ENCODE data around the gene WRAP73.

The WRAP73 gene

DNA sequence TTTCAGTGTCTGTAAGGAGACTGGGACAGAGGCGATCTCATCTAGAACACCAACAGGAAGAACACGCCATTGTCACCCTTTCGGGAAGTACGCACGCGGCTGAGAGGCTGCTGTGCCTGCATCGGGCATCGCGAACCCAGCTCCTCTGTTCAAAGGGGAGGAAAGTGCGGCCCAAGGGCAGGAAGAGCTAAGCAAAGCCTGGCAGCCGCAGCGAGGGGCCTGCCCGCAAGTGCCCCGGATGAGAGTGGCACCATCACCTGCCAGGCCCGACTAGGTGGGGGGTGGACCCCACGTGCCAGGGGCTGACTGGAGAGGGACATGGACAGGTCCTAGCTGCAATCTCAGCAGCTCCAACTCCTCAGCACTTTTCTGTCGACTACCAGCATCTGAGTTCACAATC, 17.6 kb downstream of the WRAP73 start:
- Histone ChIP-seq H3K27me3 (ENCODE audit: control insufficient read depth in 1 of 2, insufficient read depth in 1 of 2, low read length in 2 of 2) (no peaks in the 10 kb centered on the region), H3K23ac (ENCODE audit: low read length in 2 of 2) (no peak overlapping the region), H3K36me3 (ENCODE audit: control insufficient read depth in 1 of 2, insufficient read depth in 2 of 2, low read depth in 1 of 2, low read length in 2 of 2) (peaks cover 92 to 95% of the 10 kb centered on the region in 2 experiments), H2AK5ac (ENCODE audit: low read length, severe bottlenecking) (no peak overlapping the region), H2AFZ (ENCODE audit: low read depth, low read length) (no peak overlapping the region), H3K9ac (ENCODE audit: low read length) (no peak overlapping the region), H2BK15ac (ENCODE audit: low read depth, poor library complexity, severe bottlenecking) (no peak overlapping the region), H3K79me1 (replicated peaks; ENCODE audit: low read length, poor library complexity, severe bottlenecking) (peaks cover 18% of the 10 kb centered on the region), H3K14ac (ENCODE audit: low read length in 2 of 2) (no peak overlapping the region), H2BK5ac (ENCODE audit: low read depth, low read length, poor library complexity, severe bottlenecking) (no peak overlapping the region), H3K4ac (ENCODE audit: low read depth in 1 of 2, low read length in 2 of 2) (no peak overlapping the region), H3K9me3 (ENCODE audit: control insufficient read depth, low read length) (no peaks in the 10 kb centered on the region), H4K8ac (ENCODE audit: low read length) (no peak overlapping the region), H3K27ac (ENCODE audit: low read length, poor library complexity, severe bottlenecking) (no peak overlapping the region), H2BK120ac (ENCODE audit: low read depth, low read length) (no peak overlapping the region), H2BK12ac (ENCODE audit: low read length in 2 of 2) (no peak overlapping the region), H3K4me3 (ENCODE audit: insufficient read depth in 1 of 2, low read depth in 1 of 2, low read length in 2 of 2) (no peak overlapping the region), H3K4me2 (ENCODE audit: low read length, poor library complexity, severe bottlenecking) (no peak overlapping the region), H3K4me1 (ENCODE audit: control insufficient read depth, insufficient read depth, low read depth, low read length) (peaks cover 1% of the 10 kb centered on the region), H4K91ac (ENCODE audit: low read length) (no peak overlapping the region), H3K18ac (ENCODE audit: low read depth in 1 of 2, low read length in 2 of 2) (no peak overlapping the region)
- DNase-seq = no peak
- 95% methylated on average over 17 of the region's 17 CpGs for WGBS

DNA sequence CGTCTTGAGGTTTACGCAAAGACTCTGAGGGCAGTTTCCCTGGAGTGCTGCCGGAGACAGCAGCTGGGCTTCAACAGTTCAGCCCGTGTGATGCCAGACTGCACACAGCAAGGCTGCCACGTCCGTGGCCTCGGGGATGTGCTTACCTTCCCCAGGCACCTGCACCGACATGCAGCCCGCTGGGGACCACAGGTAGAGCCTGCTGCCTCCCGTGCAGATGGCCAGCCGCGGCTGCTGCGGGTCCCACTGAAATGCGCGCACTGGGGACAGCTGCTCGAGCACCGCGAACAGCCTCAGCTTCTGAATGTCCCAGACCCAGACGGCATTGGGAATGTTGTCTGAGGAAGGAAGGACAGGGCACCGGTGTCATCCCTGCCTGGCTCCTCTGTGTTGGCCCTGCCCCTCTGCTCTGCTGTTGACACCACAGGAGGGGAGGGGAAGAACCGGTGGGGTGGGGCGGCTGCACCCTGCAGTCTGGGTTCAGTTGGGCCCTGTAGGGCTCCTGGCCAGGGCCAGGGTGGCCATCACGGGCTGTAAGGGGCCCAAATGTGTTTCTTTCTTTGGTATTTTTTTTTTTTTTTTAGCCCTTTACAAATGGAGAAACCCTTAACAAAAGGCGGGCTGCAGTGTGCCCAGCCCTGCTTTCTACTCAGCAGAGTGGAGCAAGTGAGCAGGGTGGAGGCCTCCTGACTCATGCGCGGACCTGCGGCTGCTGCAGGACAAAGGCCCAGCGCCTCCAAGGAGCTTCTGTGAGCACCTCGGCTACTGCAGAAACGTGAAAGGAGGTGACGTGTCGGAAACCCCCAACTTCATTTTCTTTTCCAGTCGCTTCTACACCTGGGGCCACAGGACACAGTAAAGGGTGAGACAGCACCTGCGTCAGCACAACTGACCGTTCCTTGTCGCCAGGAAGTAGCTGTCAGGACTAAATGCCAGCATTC, 18.3 kb downstream of the WRAP73 start:
- Histone ChIP-seq H3K9ac (ENCODE audit: low read length) (no peak overlapping the region), H3K4ac (ENCODE audit: low read depth in 1 of 2, low read length in 2 of 2) (no peak overlapping the region), H3K14ac (ENCODE audit: low read length in 2 of 2) (no peak overlapping the region), H3K9me3 (ENCODE audit: control insufficient read depth, low read length) (no peaks in the 10 kb centered on the region), H2AK5ac (ENCODE audit: low read length, severe bottlenecking) (no peak overlapping the region), H2AFZ (ENCODE audit: low read depth, low read length) (no peak overlapping the region), H4K91ac (ENCODE audit: low read length) (no peak overlapping the region), H2BK5ac (ENCODE audit: low read depth, low read length, poor library complexity, severe bottlenecking) (no peak overlapping the region), H3K36me3 (ENCODE audit: control insufficient read depth in 1 of 2, insufficient read depth in 2 of 2, low read depth in 1 of 2, low read length in 2 of 2) (peaks cover 86 to 92% of the 10 kb centered on the region in 2 experiments), H3K23ac (ENCODE audit: low read length in 2 of 2) (no peak overlapping the region), H2BK12ac (ENCODE audit: low read length in 2 of 2) (no peak overlapping the region), H3K27ac (ENCODE audit: low read length, poor library complexity, severe bottlenecking) (no peak overlapping the region), H3K4me2 (ENCODE audit: low read length, poor library complexity, severe bottlenecking) (no peak overlapping the region), H3K18ac (ENCODE audit: low read depth in 1 of 2, low read length in 2 of 2) (no peak overlapping the region), H3K79me1 (replicated peaks; ENCODE audit: low read length, poor library complexity, severe bottlenecking) (peaks cover 18% of the 10 kb centered on the region), H3K27me3 (ENCODE audit: control insufficient read depth in 1 of 2, insufficient read depth in 1 of 2, low read length in 2 of 2) (no peaks in the 10 kb centered on the region), H2BK15ac (ENCODE audit: low read depth, poor library complexity, severe bottlenecking) (no peak overlapping the region), H4K8ac (ENCODE audit: low read length) (no peak overlapping the region), H2BK120ac (ENCODE audit: low read depth, low read length) (no peak overlapping the region), H3K4me3 (ENCODE audit: insufficient read depth in 1 of 2, low read depth in 1 of 2, low read length in 2 of 2) (no peak overlapping the region), H3K4me1 (ENCODE audit: control insufficient read depth, insufficient read depth, low read depth, low read length) (peaks cover 1% of the 10 kb centered on the region)
- DNase-seq = no peak
- 90% methylated on average over 35 of the region's 36 CpGs for WGBS

DNA sequence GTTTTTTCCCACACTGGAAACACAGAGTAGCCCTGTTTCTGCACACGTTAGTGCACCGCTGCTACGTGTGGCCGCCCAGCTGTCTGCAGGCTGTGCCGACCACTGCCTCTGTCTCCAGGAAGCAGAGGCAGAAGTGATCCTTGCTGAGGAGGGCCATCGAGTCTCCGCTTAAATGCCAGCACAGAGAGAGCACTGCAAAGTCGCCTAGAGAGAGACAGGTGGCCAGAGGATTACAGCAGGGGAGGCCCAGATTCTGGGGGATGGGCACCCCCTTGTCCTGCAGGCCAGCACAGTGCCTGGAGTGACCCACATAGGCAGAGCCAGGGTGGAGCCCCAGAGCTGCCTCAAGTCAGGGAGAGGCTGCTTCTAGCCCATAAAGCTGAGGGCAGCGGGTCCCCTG, 19.0 kb downstream of the WRAP73 start:
- Histone ChIP-seq H4K91ac (ENCODE audit: low read length) (no peak overlapping the region), H3K4me1 (ENCODE audit: control insufficient read depth, insufficient read depth, low read depth, low read length) (no peaks in the 10 kb centered on the region), H3K23ac (ENCODE audit: low read length in 2 of 2) (no peak overlapping the region), H2BK5ac (ENCODE audit: low read depth, low read length, poor library complexity, severe bottlenecking) (no peak overlapping the region), H2AK5ac (ENCODE audit: low read length, severe bottlenecking) (no peak overlapping the region), H3K4me3 (ENCODE audit: insufficient read depth in 1 of 2, low read depth in 1 of 2, low read length in 2 of 2) (no peak overlapping the region), H3K4ac (ENCODE audit: low read depth in 1 of 2, low read length in 2 of 2) (no peak overlapping the region), H2AFZ (ENCODE audit: low read depth, low read length) (no peak overlapping the region), H3K36me3 (ENCODE audit: control insufficient read depth in 1 of 2, insufficient read depth in 2 of 2, low read depth in 1 of 2, low read length in 2 of 2) (peaks cover 81 to 85% of the 10 kb centered on the region in 2 experiments), H3K9ac (ENCODE audit: low read length) (no peak overlapping the region), H2BK12ac (ENCODE audit: low read length in 2 of 2) (no peak overlapping the region), H3K18ac (ENCODE audit: low read depth in 1 of 2, low read length in 2 of 2) (no peak overlapping the region), H2BK15ac (ENCODE audit: low read depth, poor library complexity, severe bottlenecking) (no peak overlapping the region), H3K27me3 (ENCODE audit: control insufficient read depth in 1 of 2, insufficient read depth in 1 of 2, low read length in 2 of 2) (no peaks in the 10 kb centered on the region), H3K14ac (ENCODE audit: low read length in 2 of 2) (no peak overlapping the region), H3K79me1 (replicated peaks; ENCODE audit: low read length, poor library complexity, severe bottlenecking) (peaks cover 18% of the 10 kb centered on the region), H2BK120ac (ENCODE audit: low read depth, low read length) (no peak overlapping the region), H4K8ac (ENCODE audit: low read length) (no peak overlapping the region), H3K4me2 (ENCODE audit: low read length, poor library complexity, severe bottlenecking) (no peak overlapping the region), H3K27ac (ENCODE audit: low read length, poor library complexity, severe bottlenecking) (no peak overlapping the region), H3K9me3 (ENCODE audit: control insufficient read depth, low read length) (no peaks in the 10 kb centered on the region)
- DNase-seq = no peak
- 93% methylated on average over 9 of the region's 9 CpGs for WGBS

DNA sequence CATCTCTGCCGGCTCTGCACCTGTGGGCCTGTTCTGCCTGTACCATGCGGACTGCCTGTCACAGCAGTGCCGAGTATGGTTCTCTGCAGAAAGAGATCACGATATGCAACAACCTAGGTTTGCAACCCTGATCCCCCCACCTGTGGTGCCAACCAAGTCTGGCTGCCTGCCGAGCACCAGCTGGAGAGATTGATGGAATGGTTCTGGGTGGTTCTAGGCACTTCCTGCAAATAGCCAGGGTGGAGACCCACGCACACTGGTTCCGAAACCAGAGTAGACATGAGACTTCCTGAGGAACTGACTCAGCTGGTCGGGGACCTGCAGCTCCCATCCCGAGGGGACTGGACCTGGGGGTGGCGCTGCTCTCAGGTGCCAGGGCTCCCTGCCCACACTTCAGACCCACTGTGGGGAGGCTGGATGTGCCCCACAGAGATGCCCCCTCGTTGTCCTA, 19.7 kb downstream of the WRAP73 start:
- Histone ChIP-seq H2BK120ac (ENCODE audit: low read depth, low read length) (no peak overlapping the region), H3K9ac (ENCODE audit: low read length) (no peak overlapping the region), H3K27ac (ENCODE audit: low read length, poor library complexity, severe bottlenecking) (no peak overlapping the region), H4K8ac (ENCODE audit: low read length) (no peak overlapping the region), H2AFZ (ENCODE audit: low read depth, low read length) (no peak overlapping the region), H3K23ac (ENCODE audit: low read length in 2 of 2) (no peak overlapping the region), H3K14ac (ENCODE audit: low read length in 2 of 2) (no peak overlapping the region), H3K79me1 (replicated peaks; ENCODE audit: low read length, poor library complexity, severe bottlenecking) (peaks cover 20% of the 10 kb centered on the region), H3K4ac (ENCODE audit: low read depth in 1 of 2, low read length in 2 of 2) (no peak overlapping the region), H3K4me3 (ENCODE audit: insufficient read depth in 1 of 2, low read depth in 1 of 2, low read length in 2 of 2) (no peak overlapping the region), H3K36me3 (ENCODE audit: control insufficient read depth in 1 of 2, insufficient read depth in 2 of 2, low read depth in 1 of 2, low read length in 2 of 2) (peaks cover 74 to 79% of the 10 kb centered on the region in 2 experiments), H3K9me3 (ENCODE audit: control insufficient read depth, low read length) (no peaks in the 10 kb centered on the region), H3K4me2 (ENCODE audit: low read length, poor library complexity, severe bottlenecking) (no peak overlapping the region), H2AK5ac (ENCODE audit: low read length, severe bottlenecking) (no peak overlapping the region), H4K91ac (ENCODE audit: low read length) (no peak overlapping the region), H2BK15ac (ENCODE audit: low read depth, poor library complexity, severe bottlenecking) (no peak overlapping the region), H2BK5ac (ENCODE audit: low read depth, low read length, poor library complexity, severe bottlenecking) (no peak overlapping the region), H3K27me3 (ENCODE audit: control insufficient read depth in 1 of 2, insufficient read depth in 1 of 2, low read length in 2 of 2) (no peaks in the 10 kb centered on the region), H3K18ac (ENCODE audit: low read depth in 1 of 2, low read length in 2 of 2) (no peak overlapping the region), H3K4me1 (ENCODE audit: control insufficient read depth, insufficient read depth, low read depth, low read length) (no peaks in the 10 kb centered on the region), H2BK12ac (ENCODE audit: low read length in 2 of 2) (no peak overlapping the region)
- WGBS = 95% methylated on average over 10 of the region's 11 CpGs
- no peak for DNase-seq

Data from mesenchymal stem cell (in vitro differentiated cells and primary cell).